Hepatocyte (in vitro differentiated cells): ENCODE data around the gene NPAS3. TPM values are rescaled to one million over a fixed set of nuclear protein-coding genes. Genes with fewer than 3 reads are reported as not detected.

Experiments used
- DNase-seq: peaks from one replicate; pipeline ENCODE4 v3.0.0-alpha.2; 2016; ENCODE audit warnings: low spot score
- H2AFZ ChIP-seq: fragments of 200-600 bp; sonication (generic); 2 replicates; pipeline ENCODE4 v1.6.0; 2016; ENCODE audit warnings: antibody characterized with exemption, mild to moderate bottlenecking
- H3K27ac ChIP-seq: fragments of 200-600 bp; sonication (generic); 2 replicates; pipeline ENCODE4 v1.5.1; 2016; ENCODE audit warnings: mild to moderate bottlenecking
- H3K27me3 ChIP-seq: fragments of 200-600 bp; sonication (generic); 2 replicates; pipeline ENCODE4 v1.6.1; 2016
- H3K36me3 ChIP-seq: fragments of 200-600 bp; sonication (generic); replicated peaks from 2 replicates; pipeline ENCODE4 v1.5.1; 2016; ENCODE audit warnings: low read depth; ENCODE audit not compliant: insufficient read depth
- H3K4me1 ChIP-seq: fragments of 200-600 bp; sonication (generic); 2 replicates; pipeline ENCODE4 v1.5.1; 2016; ENCODE audit warnings: mild to moderate bottlenecking, moderate library complexity; ENCODE audit not compliant: insufficient read depth
- H3K4me2 ChIP-seq: fragments of 200-600 bp; sonication (generic); 2 replicates; pipeline ENCODE4 v1.6.0; 2016
- H3K4me3 ChIP-seq: fragments of 200-600 bp; sonication (generic); 2 replicates; pipeline ENCODE4 v1.5.1; 2016; ENCODE audit warnings: mild to moderate bottlenecking
- H3K79me2 ChIP-seq: fragments of 200-600 bp; sonication (generic); 2 replicates; pipeline ENCODE4 v1.6.0; 2017; ENCODE audit warnings: mild to moderate bottlenecking
- H3K9me2 ChIP-seq: fragments of 200-600 bp; sonication (generic); replicated peaks from 2 replicates; pipeline ENCODE4 v1.6.0; 2017; ENCODE audit warnings: mild to moderate bottlenecking; ENCODE audit not compliant: insufficient read depth
- H3K9me3 ChIP-seq: fragments of 200-600 bp; sonication (generic); 2 replicates; pipeline ENCODE4 v1.5.1; 2016; ENCODE audit warnings: low read depth, mild to moderate bottlenecking
- H4K20me1 ChIP-seq: fragments of 200-600 bp; sonication (generic); 2 replicates; pipeline ENCODE4 v1.6.0; 2016; ENCODE audit warnings: mild to moderate bottlenecking; ENCODE audit not compliant: insufficient read depth, poor library complexity, severe bottlenecking
- CTCF ChIP-seq: fragments of 200-600 bp; sonication (generic); IDR thresholded peaks from 2 replicates; pipeline ENCODE4 v1.5.1; 2016; ENCODE audit warnings: antibody characterized with exemption, mild to moderate bottlenecking; ENCODE audit not compliant: poor library complexity
- EZH2 ChIP-seq: fragments of 200-600 bp; sonication (generic); IDR thresholded peaks from 2 replicates; pipeline ENCODE4 v1.6.1; 2016; ENCODE audit warnings: antibody characterized with exemption, mild to moderate bottlenecking, borderline replicate concordance
- EZH2phosphoT487 ChIP-seq: fragments of 200-600 bp; sonication (generic); IDR thresholded peaks from one replicate; pipeline ENCODE4 v1.6.1; 2018; ENCODE audit warnings: antibody characterized with exemption, mild to moderate bottlenecking, low read depth, moderate library complexity; ENCODE audit not compliant: unreplicated experiment, severe bottlenecking
- WGBS: methylation state at CpG from one replicate; pipeline ENCODE4 v1.1.6; 2016; ENCODE audit warnings: low lambda C conversion rate; ENCODE audit errors: missing lambda C conversion rate; 5-methylcytosine and 5-hydroxymethylcytosine counted together
- polyA plus RNA-seq: library from polyadenylated mRNA; unstranded; fragments of >200 nt; fragmentation: Nextera tagmentation; extraction: Ambion mirVana; gene quantifications from 2 replicates; pipeline ENCODE4 v1.2.1, GENCODE V29; 2016
- total RNA-seq: library from RNA; depleted of rRNA; stranded (reverse); fragments of >200 nt; gene quantifications from 2 replicates; pipeline ENCODE4 v1.2.3, GENCODE V29; 2014

The NPAS3 gene
- total and polyA plus RNA-seq, 2 experiments from 2014 or later = 0.11 to 1.1 TPM

- Histone ChIP-seq H3K9me2 (no peaks in the 10 kb centered on the region), H3K79me2 (no peaks in the 10 kb centered on the region), H3K4me1 (peaks cover 14% of the 10 kb centered on the region), H3K27me3 (no peaks in the 10 kb centered on the region), H4K20me1 (no peaks in the 10 kb centered on the region), H3K27ac (no peak overlapping the region), H3K4me3 (no peak overlapping the region), H3K4me2 (no peak overlapping the region), H2AFZ (no peak overlapping the region), H3K9me3 (no peaks in the 10 kb centered on the region), H3K36me3 (no peaks in the 10 kb centered on the region)
- 92% methylated on average over 3 of the region's 3 CpGs for WGBS
- no peak for TF ChIP-seq CTCF
- TF ChIP-seq EZH2 = no peak
- no peak for TF ChIP-seq EZH2phosphoT487
- DNase-seq = no peak
Observed at GRCh38 chr14:33452995-33453394, 514.3 kb downstream of the NPAS3 start.

DNA sequence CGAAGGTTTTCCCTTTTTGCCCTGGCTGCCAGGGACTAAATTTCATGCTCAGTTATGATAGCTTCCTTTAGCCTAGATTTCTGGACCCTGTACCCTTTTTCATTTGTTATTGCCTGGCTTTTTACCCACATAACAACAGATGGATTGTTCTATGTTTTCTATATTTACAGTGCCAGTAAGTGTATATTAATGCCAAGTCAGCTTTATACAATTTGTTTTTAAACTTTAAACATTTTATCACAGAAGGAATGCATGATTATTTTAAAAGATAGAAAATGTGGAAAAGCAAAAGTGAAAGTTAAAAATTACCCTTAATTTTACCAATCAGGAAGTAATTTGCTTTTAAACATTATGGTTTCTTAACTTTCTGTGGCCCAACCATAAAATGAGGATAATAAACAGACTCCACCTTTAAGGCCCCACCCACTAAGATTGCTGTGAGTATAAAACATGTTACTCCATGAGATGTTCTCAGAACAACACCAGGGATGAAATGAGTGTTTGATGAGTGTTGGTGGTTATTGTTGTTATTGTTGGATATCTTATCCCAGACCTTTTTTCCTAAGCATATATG lies 515.4 kb downstream of the NPAS3 start:
- H3K9me3 ChIP-seq = no peaks in the 10 kb centered on the region
- no peak overlapping the region for H3K4me3 ChIP-seq
- no peak overlapping the region for H3K27ac ChIP-seq
- no peaks in the 10 kb centered on the region for H4K20me1 ChIP-seq
- no peak overlapping the region for H2AFZ ChIP-seq
- no peak overlapping the region for H3K4me2 ChIP-seq
- WGBS = 64% methylated on average over 1 of the region's 1 CpG
- no peaks in the 10 kb centered on the region for H3K79me2 ChIP-seq
- no peak for DNase-seq
- no peaks in the 10 kb centered on the region for H3K9me2 ChIP-seq
- no peaks in the 10 kb centered on the region for H3K27me3 ChIP-seq
- TF ChIP-seq EZH2phosphoT487 (no peak), CTCF (no peak)
- no peaks in the 10 kb centered on the region for H3K36me3 ChIP-seq
- H3K4me1 ChIP-seq = peaks cover 14% of the 10 kb centered on the region

DNA sequence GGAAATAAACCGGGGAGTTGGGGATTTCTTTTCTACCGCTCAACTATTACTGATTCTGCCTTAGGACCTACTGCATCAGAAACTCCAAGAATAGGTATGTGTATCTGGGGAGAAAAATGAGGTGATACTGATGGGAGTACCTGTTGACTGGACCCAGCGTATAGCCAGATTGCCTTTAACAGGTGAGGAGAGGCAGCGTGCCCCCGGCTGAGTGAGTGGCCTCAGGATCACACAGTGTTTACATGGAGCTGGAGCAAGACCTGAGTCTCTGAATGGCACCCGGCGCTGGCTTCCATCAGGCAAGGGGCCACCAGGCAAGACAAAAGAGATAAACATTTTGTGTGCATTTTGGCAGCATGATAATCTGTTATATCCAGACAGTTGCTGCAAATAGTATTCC lies 516.0 kb downstream of the NPAS3 start:
- Histone ChIP-seq H3K9me2 (no peaks in the 10 kb centered on the region), H3K4me1 (peaks cover 14% of the 10 kb centered on the region), H3K36me3 (no peaks in the 10 kb centered on the region), H3K27me3 (no peaks in the 10 kb centered on the region), H3K27ac (no peak overlapping the region), H3K4me3 (no peak overlapping the region), H4K20me1 (no peaks in the 10 kb centered on the region), H3K9me3 (no peaks in the 10 kb centered on the region), H2AFZ (no peak overlapping the region), H3K4me2 (no peak overlapping the region), H3K79me2 (no peaks in the 10 kb centered on the region)
- DNase-seq = no peak
- 42% methylated on average over 7 of the region's 7 CpGs for WGBS
- TF ChIP-seq CTCF (no peak), EZH2phosphoT487 (no peak), EZH2 (no peak)
